ENCODE measurements around the gene GCH1.
"Not testable (repeated sequence)": the region's sequence is repeated elsewhere in the genome, so short reads cannot be mapped to it uniquely, and the experiment has no call there.

GCH1 gene

GRCh38 chr14:54902521-54903420, at the start of gene GCH1:
Gene GCH1 (minus strand): TSS chr14:54902826. CDS start chr14:54902663, 163 bp downstream.
- DNase-seq: peak in 39 of 56 donors; percentile 4 to 69 (median 28)

GRCh38 chr14:54947230-54947629, 44.6 kb upstream of the GCH1 start:
- DNase-seq: no peak

- no peak for DNase-seq
These were observed 43.9 kb upstream of the GCH1 start for GRCh38 chr14:54946500-54946899.

- DNase-seq: no peak
These were observed 42.2 kb upstream of the GCH1 start for GRCh38 chr14:54944737-54945391.

GRCh38 chr14:54942913-54943312, 40.3 kb upstream of the GCH1 start:
- DNase-seq: peak in 1 of 56 donors; percentile 1

- no peak for DNase-seq
These were observed 34.2 kb upstream of the GCH1 start for GRCh38 chr14:54936816-54937215.

GRCh38 chr14:54935958-54936357, 33.3 kb upstream of the GCH1 start:
- no peak for DNase-seq

- no peak for DNase-seq
These were observed 32.5 kb upstream of the GCH1 start for GRCh38 chr14:54935100-54935499.

GRCh38 chr14:54933006-54933405, 30.4 kb upstream of the GCH1 start:
- DNase-seq: no peak

GRCh38 chr14:54931598-54932340, 29.1 kb upstream of the GCH1 start:
- no peak for DNase-seq

- no peak for DNase-seq
These were observed 28.5 kb upstream of the GCH1 start for GRCh38 chr14:54931101-54931500.

GRCh38 chr14:54929556-54929955, 26.9 kb upstream of the GCH1 start:
- DNase-seq: no peak

- no peak for DNase-seq
These were observed 25.6 kb upstream of the GCH1 start for GRCh38 chr14:54928216-54928615.

- DNase-seq: no peak
These were observed 24.9 kb upstream of the GCH1 start for GRCh38 chr14:54927551-54927950.

GRCh38 chr14:54926570-54926969, 23.9 kb upstream of the GCH1 start:
- DNase-seq: not testable (repeated sequence)

GRCh38 chr14:54922598-54922997, 20.0 kb upstream of the GCH1 start:
- DNase-seq: no peak

- DNase-seq: no peak
These were observed 17.4 kb upstream of the GCH1 start for GRCh38 chr14:54920052-54920451.

GRCh38 chr14:54919330-54919729, 16.7 kb upstream of the GCH1 start:
- no peak for DNase-seq

GRCh38 chr14:54918427-54918826, 15.8 kb upstream of the GCH1 start:
- no peak for DNase-seq

GRCh38 chr14:54916101-54916500, 13.5 kb upstream of the GCH1 start:
- DNase-seq: no peak

GRCh38 chr14:54909817-54910558, 7.4 kb upstream of the GCH1 start:
- DNase-seq: no peak

All from amygdala (tissue), 56 donors.